ENCODE results near the gene PPP1R14D.

Gene PPP1R14D

DNA sequence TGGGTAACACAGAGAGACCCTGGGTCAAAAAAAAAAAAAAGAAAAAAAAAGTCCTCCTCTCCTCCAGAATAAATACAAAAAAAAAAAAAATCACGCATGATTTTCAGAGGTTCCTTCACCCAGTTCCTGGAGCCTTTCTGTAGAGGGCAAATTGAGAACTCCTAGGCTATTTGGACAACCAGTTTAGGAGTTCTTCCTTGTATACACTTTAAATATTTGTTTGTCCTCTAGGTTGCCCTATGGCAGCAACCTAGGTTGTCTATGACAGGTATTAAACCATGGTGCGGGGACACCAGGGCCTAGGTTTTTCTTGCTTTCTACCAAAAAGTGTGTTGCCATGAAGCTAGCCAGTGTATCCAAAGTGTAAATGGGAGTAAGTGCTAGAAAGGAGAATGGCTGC is 25.4 kb downstream of the PPP1R14D start:
- H3K27ac ChIP-seq: peak overlapping the region; percentile 27; the same call in 1 of the 2 replicates
- TF ChIP-seq ZFX (IDR thresholded peaks at IDR 0.05; ENCODE audit: borderline replicate concordance) (no peak), CTCF (IDR thresholded peaks at IDR 0.05) (no peak)

- TF ChIP-seq ZFX (IDR thresholded peaks at IDR 0.05; ENCODE audit: borderline replicate concordance): no peak
- TF ChIP-seq CTCF (IDR thresholded peaks at IDR 0.05): no peak
- H3K27ac ChIP-seq: no peak overlapping the region
These were observed 29.0 kb downstream of the PPP1R14D start for GRCh38 chr15:40799523-40799922.

DNA sequence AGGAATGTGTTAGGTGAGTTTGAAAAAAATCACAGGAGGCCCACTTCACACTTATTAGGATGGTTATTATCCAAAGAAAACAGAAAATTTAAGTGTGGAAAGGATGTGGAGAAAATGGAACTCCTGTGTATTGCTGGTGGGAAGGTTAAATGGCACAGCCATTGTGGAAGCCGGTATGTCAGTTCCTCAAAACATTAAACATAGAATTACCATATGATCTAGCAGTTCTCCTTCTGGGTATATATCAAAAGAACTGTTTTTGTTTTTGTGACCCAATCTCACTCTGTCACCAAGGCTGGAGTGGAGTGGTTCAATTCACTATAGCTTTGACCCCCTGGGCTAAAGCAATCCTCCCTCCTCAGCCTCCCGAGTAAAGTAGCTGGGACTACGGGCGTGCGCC is 32.0 kb downstream of the PPP1R14D start:
- TF ChIP-seq CTCF (IDR thresholded peaks at IDR 0.05): no peak
- no peak for TF ChIP-seq ZFX (IDR thresholded peaks at IDR 0.05; ENCODE audit: borderline replicate concordance)
- no peak overlapping the region for H3K27ac ChIP-seq

DNA sequence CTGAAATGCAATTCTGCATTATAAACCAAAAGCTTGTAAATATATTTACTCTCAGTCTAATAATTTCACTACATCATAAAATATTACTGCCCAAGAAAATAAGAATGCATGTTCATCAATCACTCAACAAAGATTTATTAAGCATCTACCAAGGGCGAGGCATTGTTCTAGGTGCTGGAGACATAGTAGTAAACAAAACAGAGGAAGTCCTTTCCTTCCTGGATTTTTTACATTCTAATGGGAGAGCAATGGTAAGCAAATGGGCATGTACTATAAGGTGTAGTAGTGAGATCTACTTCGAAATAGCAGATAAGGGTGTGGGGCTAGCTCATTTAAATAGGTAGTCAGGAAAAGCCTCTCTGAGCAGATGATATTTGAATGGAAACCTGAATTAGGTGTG is 32.5 kb downstream of the PPP1R14D start:
- no peak for TF ChIP-seq CTCF (IDR thresholded peaks at IDR 0.05)
- no peak for TF ChIP-seq ZFX (IDR thresholded peaks at IDR 0.05; ENCODE audit: borderline replicate concordance)
- H3K27ac ChIP-seq: no peak overlapping the region

DNA sequence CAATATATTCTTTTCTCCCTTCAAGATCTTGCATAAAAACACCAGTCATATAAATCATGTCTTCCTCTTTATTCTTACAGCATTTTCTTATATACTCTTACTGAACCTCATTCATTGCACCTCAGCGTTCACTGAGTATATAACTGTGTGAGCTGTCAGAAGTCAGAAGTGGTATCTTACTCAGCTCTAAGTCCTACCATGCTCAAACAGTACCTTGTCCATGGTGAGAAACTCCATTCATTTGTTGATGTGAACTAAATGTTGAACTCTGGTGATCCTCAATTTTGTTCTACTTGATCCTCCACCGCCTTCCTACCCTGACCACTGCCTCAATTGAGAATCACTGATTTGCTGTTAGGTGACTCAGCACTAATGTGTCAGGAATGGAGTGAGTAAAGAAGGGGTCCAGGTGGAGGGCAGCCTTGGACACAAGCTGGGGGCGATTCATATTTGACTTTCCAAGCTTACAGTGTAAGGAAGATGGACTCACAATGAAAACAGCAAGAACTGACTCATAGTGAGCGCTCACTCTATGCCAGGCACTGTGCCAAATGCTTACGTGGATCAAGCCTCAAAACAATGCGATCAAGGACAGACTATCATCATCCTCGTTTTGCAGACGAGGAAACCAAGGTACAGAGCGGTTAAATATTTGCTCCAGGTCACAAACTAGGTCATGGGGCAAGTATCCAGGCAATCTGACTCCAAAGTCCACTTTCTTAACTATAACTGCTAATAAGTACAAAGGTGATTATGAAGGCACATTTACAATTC is 35.1 kb downstream of the PPP1R14D start:
- TF ChIP-seq CTCF (IDR thresholded peaks at IDR 0.05) (no peak), ZFX (IDR thresholded peaks at IDR 0.05; ENCODE audit: borderline replicate concordance) (no peak)
- H3K27ac ChIP-seq: peak overlapping the region; percentile 58

DNA sequence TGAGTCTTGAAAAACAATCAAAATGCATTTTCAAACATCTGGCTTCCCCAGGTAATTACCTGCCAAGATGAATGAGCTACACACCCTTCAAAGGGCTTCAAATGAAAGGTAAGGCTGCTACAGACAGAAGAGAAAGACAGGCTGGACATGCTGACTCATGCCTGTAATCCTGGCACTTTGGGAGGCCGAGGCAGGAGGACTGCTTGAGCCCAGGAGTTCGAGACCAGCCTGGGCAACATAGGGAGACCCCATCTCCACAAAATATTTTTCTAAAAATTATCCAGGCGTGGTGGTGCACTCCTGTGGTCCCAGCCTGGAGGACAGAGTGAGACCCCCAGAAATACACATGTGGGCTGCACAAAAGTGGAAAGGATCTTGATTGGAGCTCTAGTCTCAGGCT is 36.1 kb downstream of the PPP1R14D start:
- H3K27ac ChIP-seq: peak overlapping the region; percentile 58
- TF ChIP-seq CTCF (IDR thresholded peaks at IDR 0.05) (no peak), ZFX (IDR thresholded peaks at IDR 0.05; ENCODE audit: borderline replicate concordance) (no peak)

DNA sequence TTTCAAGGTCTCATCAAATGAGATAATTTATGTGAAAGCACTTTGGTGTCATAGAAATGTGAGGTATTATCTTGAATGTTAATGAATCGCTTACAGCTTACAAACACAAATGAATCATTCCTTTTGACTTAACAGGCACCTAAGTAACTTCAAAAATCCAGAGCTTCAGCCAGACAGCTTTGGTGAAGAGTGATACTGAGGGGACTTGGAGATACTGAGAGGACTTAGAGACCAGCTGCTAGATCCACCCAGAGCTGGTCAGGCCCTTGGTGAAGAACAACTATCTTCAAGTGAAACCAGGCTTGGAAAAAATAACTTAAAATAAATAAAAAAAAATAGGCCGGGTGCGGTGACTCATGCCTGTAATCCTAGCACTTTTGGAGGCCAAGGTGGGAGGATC is 37.8 kb downstream of the PPP1R14D start:
- TF ChIP-seq CTCF (IDR thresholded peaks at IDR 0.05) (no peak), ZFX (IDR thresholded peaks at IDR 0.05; ENCODE audit: borderline replicate concordance) (no peak)
- H3K27ac ChIP-seq: no peak overlapping the region

Measured in 22Rv1 (cell line).